IMR-90 (cell line): ENCODE measurements around the gene NAV2. TPM values are rescaled to one million over a fixed set of nuclear protein-coding genes. Genes with fewer than 3 reads are reported as not detected.

Experiments
- ATAC-seq: fragments of 200-7000 bp; cut with Tn5 transposase; 2 replicates; pipeline ENCODE4 v1.9.1; 2020; ENCODE audit warnings: low read depth, mild to moderate bottlenecking, moderate library complexity
- BruUV-seq: library from RNA; stranded (reverse); fragments of 400-500 nt; replicated peaks from 2 replicates; lab custom pipeline; 2021; lab: Mats Ljungman, UMichigan
- CTCF ChIA-PET: fragments of 300-600 bp; formaldehyde crosslinking; extraction: SDS; loops from one replicate; lab custom pipeline; 2021; ENCODE audit warnings: antibody characterized with exemption; lab: Yijun Ruan, JAX
- POLR2A ChIA-PET: fragments of 300-600 bp; sonication (Branson Sonifier 250); formaldehyde crosslinking; loops from one replicate; lab custom pipeline; 2022; ENCODE audit warnings: antibody characterized with exemption; ENCODE audit not compliant: unreplicated experiment; lab: Charles Lee
- DNase-seq: peaks from one replicate; pipeline ENCODE4 v3.0.0; 2013
- H2AFZ ChIP-seq: replicated peaks from 2 replicates; pipeline ENCODE3; 2013; ENCODE audit warnings: low read length, mild to moderate bottlenecking; ENCODE audit not compliant: poor library complexity
- H2AK5ac ChIP-seq: 2 replicates; pipeline ENCODE4 v1.6.1; 2013; ENCODE audit warnings: low read depth, low read length, inconsistent platforms
- H2AK9ac ChIP-seq: replicated peaks from 2 replicates; pipeline ENCODE3; 2013; ENCODE audit warnings: mild to moderate bottlenecking, low read depth, low read length, moderate library complexity; ENCODE audit not compliant: poor library complexity
- H2BK120ac ChIP-seq: 2 replicates; pipeline ENCODE4 v1.6.1; 2013; ENCODE audit warnings: low read depth, low read length, inconsistent platforms
- H2BK15ac ChIP-seq: 3 replicates; pipeline ENCODE4 v1.6.1; 2013; ENCODE audit warnings: low read depth, low read length, inconsistent platforms
- H2BK20ac ChIP-seq: 2 replicates; pipeline ENCODE4 v1.6.1; 2013; ENCODE audit warnings: low read depth, mild to moderate bottlenecking, inconsistent platforms, low read length, moderate library complexity
- H2BK5ac ChIP-seq: 2 replicates; pipeline ENCODE4 v1.6.1; 2013; ENCODE audit warnings: mild to moderate bottlenecking, low read depth, low read length, inconsistent platforms; ENCODE audit not compliant: poor library complexity, severe bottlenecking
- H3K14ac ChIP-seq: replicated peaks from 2 replicates; pipeline ENCODE4 v1.6.1; 2013; ENCODE audit warnings: low read depth, low read length, inconsistent platforms
- H3K18ac ChIP-seq: 2 replicates; pipeline ENCODE4 v1.6.1; 2013; ENCODE audit warnings: low read depth, low read length, control low read depth
- H3K23ac ChIP-seq: 2 replicates; pipeline ENCODE4 v1.6.1; 2013; ENCODE audit warnings: low read depth, low read length, inconsistent platforms
- H3K27ac ChIP-seq: 2 replicates; pipeline ENCODE4 v1.5.1; 2013; ENCODE audit warnings: mild to moderate bottlenecking, control low read depth, low read length; ENCODE audit not compliant: insufficient read depth
- H3K27me3 ChIP-seq: 2 replicates; pipeline ENCODE4 v1.6.1; 2013; ENCODE audit warnings: low read length; ENCODE audit not compliant: control insufficient read depth, insufficient read depth
- H3K36me3 ChIP-seq: 2 replicates; pipeline ENCODE4 v1.6.1; 2013; ENCODE audit warnings: low read length, mixed read lengths; ENCODE audit not compliant: control insufficient read depth, insufficient read depth
- H3K4ac ChIP-seq: 2 replicates; pipeline ENCODE4 v1.6.1; 2013; ENCODE audit warnings: low read depth, low read length, inconsistent platforms
- H3K4me1 ChIP-seq: 2 replicates; pipeline ENCODE4 v1.6.1; 2013; ENCODE audit warnings: low read length, mixed read lengths; ENCODE audit not compliant: control insufficient read depth, insufficient read depth
- H3K4me2 ChIP-seq: 2 replicates; pipeline ENCODE4 v1.6.1; 2013; ENCODE audit warnings: low read depth, mild to moderate bottlenecking, control low read depth, low read length, moderate library complexity
- H3K4me3 ChIP-seq: 2 replicates; pipeline ENCODE4 v1.5.1; 2013; ENCODE audit warnings: low read depth, mild to moderate bottlenecking, control low read depth, low read length, moderate library complexity; ENCODE audit not compliant: insufficient read depth
- H3K56ac ChIP-seq: 2 replicates; pipeline ENCODE4 v1.6.1; 2013; ENCODE audit warnings: low read length, inconsistent platforms; ENCODE audit not compliant: insufficient read depth; ENCODE audit errors: extremely low read depth
- H3K79me1 ChIP-seq, 2 experiments: 2 replicates each; pipeline ENCODE4 v1.6.1; 2013; ENCODE audit warnings: low read length in 2 of 2, inconsistent platforms in 1 of 2, low read depth in 1 of 2
- H3K9ac ChIP-seq: 2 replicates; pipeline ENCODE4 v1.6.1; 2013; ENCODE audit warnings: low read depth, low read length, control low read depth
- H3K9me1 ChIP-seq: 2 replicates; pipeline ENCODE4 v1.6.1; 2013; ENCODE audit warnings: low read length, inconsistent platforms; ENCODE audit not compliant: insufficient read depth
- H3K9me3 ChIP-seq: 2 replicates; pipeline ENCODE4 v1.6.1; 2013; ENCODE audit warnings: low read length; ENCODE audit not compliant: control insufficient read depth, insufficient read depth
- H4K20me1 ChIP-seq: 2 replicates; pipeline ENCODE4 v1.6.1; 2013; ENCODE audit warnings: low read length, inconsistent platforms; ENCODE audit not compliant: insufficient read depth
- H4K5ac ChIP-seq: 2 replicates; pipeline ENCODE4 v1.6.1; 2013; ENCODE audit warnings: mild to moderate bottlenecking, low read depth, low read length, control low read depth
- H4K8ac ChIP-seq, 2 experiments: 2 replicates each; pipeline ENCODE4 v1.6.1; 2013; ENCODE audit warnings: low read depth in 2 of 2, low read length in 2 of 2, control low read depth in 1 of 2, inconsistent platforms in 1 of 2
- H4K91ac ChIP-seq: 2 replicates; pipeline ENCODE4 v1.6.1; 2013; ENCODE audit warnings: low read depth, low read length, inconsistent platforms; ENCODE audit not compliant: insufficient read depth
- BHLHE40 ChIP-seq: fragments of 150-350 bp; IDR thresholded peaks from 2 replicates; pipeline ENCODE4 v1.6.1; 2016; ENCODE audit warnings: mild to moderate bottlenecking, low read depth, low read length
- CEBPB ChIP-seq: IDR thresholded peaks from 2 replicates; pipeline ENCODE4 v1.6.1; 2012; ENCODE audit warnings: low read depth, low read length, improper control_type of control experiment
- CHD1 ChIP-seq: IDR thresholded peaks from 2 replicates; pipeline ENCODE4 v1.6.1; 2012; ENCODE audit warnings: low read depth, low read length, improper control_type of control experiment
- ELK1 ChIP-seq: fragments of 150-350 bp; IDR thresholded peaks from 2 replicates; pipeline ENCODE4 v1.6.1; 2016; ENCODE audit warnings: low read depth, mild to moderate bottlenecking, low read length, moderate library complexity, borderline replicate concordance
- FOS ChIP-seq: fragments of 150-350 bp; IDR thresholded peaks from 2 replicates; pipeline ENCODE4 v1.6.1; 2016; ENCODE audit warnings: low read depth, low read length
- MAFK ChIP-seq: IDR thresholded peaks from 2 replicates; pipeline ENCODE4 v1.6.1; 2012; ENCODE audit warnings: low read depth, low read length, improper control_type of control experiment
- MAZ ChIP-seq: IDR thresholded peaks from 2 replicates; pipeline ENCODE4 v1.6.1; 2012; ENCODE audit warnings: low read depth, mild to moderate bottlenecking, low read length, improper control_type of control experiment, moderate library complexity, borderline replicate concordance
- NFE2L2 ChIP-seq: fragments of 150-350 bp; IDR thresholded peaks from 2 replicates; pipeline ENCODE4 v1.6.1; 2016; ENCODE audit warnings: low read depth, mild to moderate bottlenecking, low read length
- POLR2A ChIP-seq: IDR thresholded peaks from 2 replicates; pipeline ENCODE4 v1.6.1; 2012; ENCODE audit warnings: mild to moderate bottlenecking, low read depth, low read length
- RAD21 ChIP-seq: IDR thresholded peaks from 2 replicates; pipeline ENCODE4 v1.6.1; 2012; ENCODE audit warnings: low read length, improper control_type of control experiment
- RFX5 ChIP-seq: IDR thresholded peaks from 2 replicates; pipeline ENCODE4 v1.8.0; 2012; ENCODE audit warnings: low read depth, mild to moderate bottlenecking, low read length, moderate library complexity
- SMC3 ChIP-seq: fragments of 150-350 bp; IDR thresholded peaks from 2 replicates; pipeline ENCODE4 v1.6.1; 2016; ENCODE audit warnings: low read depth, mild to moderate bottlenecking, antibody characterized with exemption, low read length, moderate library complexity
- WGBS, 2 experiments: methylation state at CpG; one replicate each; pipeline versions ENCODE4 v1.1.5 to v1.1.7; 2013; ENCODE audit warnings: missing lambda C conversion rate in 2 of 2; ENCODE audit not compliant: insufficient read length in 1 of 2; ENCODE audit errors: extremely low coverage in 2 of 2; 5-methylcytosine and 5-hydroxymethylcytosine counted together
- dilution Hi-C: fragments of 300-500 bp; cut with HindIII; formaldehyde crosslinking; loops from one replicate; pipeline ENCODE4 v1.14.3; 2018; ENCODE audit warnings: low sequenced_read_pairs; ENCODE audit not compliant: unreplicated experiment
- in situ Hi-C: fragments of 300-500 bp; cut with MboI; formaldehyde crosslinking; loops from 3 replicates; pipeline ENCODE4 v1.14.3; 2019; ENCODE audit warnings: low sequenced_read_pairs, inconsistent platforms, mixed read lengths
- intact Hi-C: fragments of 100-400 bp; cut with micrococcal nuclease; formaldehyde crosslinking; loops from 2 replicates; pipeline ENCODE4 v1.10.0; 2022
- polyA plus RNA-seq, 3 experiments: library from polyadenylated mRNA; depleted of rRNA; stranded (reverse); fragments of >200 nt; gene quantifications; 2 replicates each; pipeline ENCODE4 v1.2.3, GENCODE V29; 2012; ENCODE audit warnings: low replicate concordance in 1 of 3
- total RNA-seq: library from RNA; depleted of rRNA; stranded (reverse); fragments of >200 nt; gene quantifications from 2 replicates; pipeline ENCODE4 v1.2.3, GENCODE V29; 2012
- TF ChIP-seq, protein P1 (sequence below): conservative IDR thresholded peaks from 2 replicates; pipeline ENCODE4 v1.5.1; 2012; ENCODE audit warnings: mild to moderate bottlenecking, low read depth, low read length, improper control_type of control experiment
- TF ChIP-seq, protein P2 (sequence below): fragments of 150-350 bp; IDR thresholded peaks from 2 replicates; pipeline ENCODE4 v1.6.1; 2017; ENCODE audit warnings: mild to moderate bottlenecking, antibody characterized with exemption, low read length, low read depth

NAV2 gene
- total and polyA plus RNA-seq, 2 of the 4 experiments (the other 2 are of a cell fraction) = 4.5 to 12.6 TPM

GRCh38 chr11:20080032-20080685 lies 367.5 kb downstream of the NAV2 start:
- TF ChIP-seq ELK1 (no peak), CEBPB (no peak), RAD21 (no peak), BHLHE40 (no peak), NFE2L2 (no peak), MAZ (no peak), RFX5 (no peak), CHD1 (no peak), SMC3 (no peak), MAFK (no peak), FOS (no peak), POLR2A (no peak)
- TF ChIP-seq, protein P1, sequence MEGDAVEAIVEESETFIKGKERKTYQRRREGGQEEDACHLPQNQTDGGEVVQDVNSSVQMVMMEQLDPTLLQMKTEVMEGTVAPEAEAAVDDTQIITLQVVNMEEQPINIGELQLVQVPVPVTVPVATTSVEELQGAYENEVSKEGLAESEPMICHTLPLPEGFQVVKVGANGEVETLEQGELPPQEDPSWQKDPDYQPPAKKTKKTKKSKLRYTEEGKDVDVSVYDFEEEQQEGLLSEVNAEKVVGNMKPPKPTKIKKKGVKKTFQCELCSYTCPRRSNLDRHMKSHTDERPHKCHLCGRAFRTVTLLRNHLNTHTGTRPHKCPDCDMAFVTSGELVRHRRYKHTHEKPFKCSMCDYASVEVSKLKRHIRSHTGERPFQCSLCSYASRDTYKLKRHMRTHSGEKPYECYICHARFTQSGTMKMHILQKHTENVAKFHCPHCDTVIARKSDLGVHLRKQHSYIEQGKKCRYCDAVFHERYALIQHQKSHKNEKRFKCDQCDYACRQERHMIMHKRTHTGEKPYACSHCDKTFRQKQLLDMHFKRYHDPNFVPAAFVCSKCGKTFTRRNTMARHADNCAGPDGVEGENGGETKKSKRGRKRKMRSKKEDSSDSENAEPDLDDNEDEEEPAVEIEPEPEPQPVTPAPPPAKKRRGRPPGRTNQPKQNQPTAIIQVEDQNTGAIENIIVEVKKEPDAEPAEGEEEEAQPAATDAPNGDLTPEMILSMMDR = no peak
- TF ChIP-seq, protein P2, sequence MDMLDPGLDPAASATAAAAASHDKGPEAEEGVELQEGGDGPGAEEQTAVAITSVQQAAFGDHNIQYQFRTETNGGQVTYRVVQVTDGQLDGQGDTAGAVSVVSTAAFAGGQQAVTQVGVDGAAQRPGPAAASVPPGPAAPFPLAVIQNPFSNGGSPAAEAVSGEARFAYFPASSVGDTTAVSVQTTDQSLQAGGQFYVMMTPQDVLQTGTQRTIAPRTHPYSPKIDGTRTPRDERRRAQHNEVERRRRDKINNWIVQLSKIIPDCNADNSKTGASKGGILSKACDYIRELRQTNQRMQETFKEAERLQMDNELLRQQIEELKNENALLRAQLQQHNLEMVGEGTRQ = no peak
- H3K4me3 ChIP-seq = no peak overlapping the region
- no peak overlapping the region for H3K27ac ChIP-seq
- H4K8ac ChIP-seq = no peak overlapping the region
- H3K36me3 ChIP-seq = peaks cover 38% of the 10 kb centered on the region
- H2AFZ ChIP-seq = no peak overlapping the region
- H2BK120ac ChIP-seq = no peak overlapping the region
- ATAC-seq (no peak), DNase-seq (no peak)
- dilution Hi-C loops (no loop called here), in situ Hi-C loops (no loop called here), intact Hi-C loops (no loop called here)
- no peak overlapping the region for H3K9ac ChIP-seq
- ChIA-PET CTCF (no interaction called here), POLR2A (no interaction called here)
- H3K4me2 ChIP-seq = no peak overlapping the region
- no peak overlapping the region for H2BK5ac ChIP-seq
- no peaks in the 10 kb centered on the region for H3K9me3 ChIP-seq
- no peak overlapping the region for H3K23ac ChIP-seq
- H3K56ac ChIP-seq = no peak overlapping the region
- H3K18ac ChIP-seq = no peak overlapping the region
- H2AK5ac ChIP-seq = no peak overlapping the region
- H4K20me1 ChIP-seq = no peaks in the 10 kb centered on the region
- no peak overlapping the region for H3K14ac ChIP-seq
- H4K91ac ChIP-seq = no peak overlapping the region
- H3K9me1 ChIP-seq = peaks cover 3% of the 10 kb centered on the region; the same call in 1 of the 2 replicates
- BruUV-seq = no TSS peak
- H3K4me1 ChIP-seq = no peaks in the 10 kb centered on the region
- no CpG with 5 or more reads among the region's 9 CpGs for WGBS, 2 experiments
- peaks cover 0 to 3% of the 10 kb centered on the region in 2 experiments; a peak in 1 of 4 replicates for H3K79me1 ChIP-seq
- H2AK9ac ChIP-seq = no peak overlapping the region
- H4K5ac ChIP-seq = no peak overlapping the region
- no peaks in the 10 kb centered on the region for H3K27me3 ChIP-seq
- no peak overlapping the region for H3K4ac ChIP-seq
- H2BK15ac ChIP-seq = no peak overlapping the region
- no peak overlapping the region for H2BK20ac ChIP-seq
